ENCODE measurements around the gene GPC3.

DNA sequence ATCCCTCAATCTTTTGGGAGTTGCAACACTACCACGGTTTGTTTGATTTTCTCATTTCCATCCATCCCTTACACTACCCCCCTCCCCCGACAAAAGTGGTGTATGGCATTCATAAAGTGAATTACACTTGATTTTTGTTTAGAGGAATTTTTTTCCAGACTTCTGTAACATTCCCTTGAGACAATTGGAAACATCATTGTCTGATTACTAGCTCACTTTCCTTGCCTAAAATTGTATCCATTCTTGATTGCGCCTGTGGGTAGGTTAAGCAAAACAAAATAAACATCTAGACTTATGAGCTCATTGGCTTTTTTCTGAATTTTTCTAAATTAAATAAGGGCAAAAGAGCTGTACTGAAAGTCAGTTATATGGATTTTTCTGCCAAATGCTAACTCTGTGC, 3.5 kb downstream of the GPC3 start:
- TF ChIP-seq POLR2A (IDR thresholded peaks at IDR 0.05): no peak
- TF ChIP-seq, protein P1, sequence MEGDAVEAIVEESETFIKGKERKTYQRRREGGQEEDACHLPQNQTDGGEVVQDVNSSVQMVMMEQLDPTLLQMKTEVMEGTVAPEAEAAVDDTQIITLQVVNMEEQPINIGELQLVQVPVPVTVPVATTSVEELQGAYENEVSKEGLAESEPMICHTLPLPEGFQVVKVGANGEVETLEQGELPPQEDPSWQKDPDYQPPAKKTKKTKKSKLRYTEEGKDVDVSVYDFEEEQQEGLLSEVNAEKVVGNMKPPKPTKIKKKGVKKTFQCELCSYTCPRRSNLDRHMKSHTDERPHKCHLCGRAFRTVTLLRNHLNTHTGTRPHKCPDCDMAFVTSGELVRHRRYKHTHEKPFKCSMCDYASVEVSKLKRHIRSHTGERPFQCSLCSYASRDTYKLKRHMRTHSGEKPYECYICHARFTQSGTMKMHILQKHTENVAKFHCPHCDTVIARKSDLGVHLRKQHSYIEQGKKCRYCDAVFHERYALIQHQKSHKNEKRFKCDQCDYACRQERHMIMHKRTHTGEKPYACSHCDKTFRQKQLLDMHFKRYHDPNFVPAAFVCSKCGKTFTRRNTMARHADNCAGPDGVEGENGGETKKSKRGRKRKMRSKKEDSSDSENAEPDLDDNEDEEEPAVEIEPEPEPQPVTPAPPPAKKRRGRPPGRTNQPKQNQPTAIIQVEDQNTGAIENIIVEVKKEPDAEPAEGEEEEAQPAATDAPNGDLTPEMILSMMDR (IDR thresholded peaks at IDR 0.05): no peak
